ENCODE measurements around the gene MT1A. TPM values are rescaled to one million over a fixed set of nuclear protein-coding genes. Genes with fewer than 3 reads are reported as not detected.

Gene MT1A
- total RNA-seq, 2 donors from 2014 or later = 30.0 TPM; not detected in 1

- H3K9me3 ChIP-seq = no peaks in the 10 kb centered on the region
- no peak for DNase-seq (ENCODE audit: low spot score)
- no peaks in the 10 kb centered on the region for H3K36me3 ChIP-seq
- H3K4me3 ChIP-seq = no peak overlapping the region
- no peak overlapping the region for H3K27ac ChIP-seq
- TF ChIP-seq CTCF (IDR thresholded peaks at IDR 0.05) = no peak
- H3K4me1 ChIP-seq = peaks cover 0 to 10% of the 10 kb centered on the region in 2 donors
- no peaks in the 10 kb centered on the region for H3K27me3 ChIP-seq
Measured at GRCh38 chr16:56647641-56648431, 9.4 kb downstream of the MT1A start.

DNA sequence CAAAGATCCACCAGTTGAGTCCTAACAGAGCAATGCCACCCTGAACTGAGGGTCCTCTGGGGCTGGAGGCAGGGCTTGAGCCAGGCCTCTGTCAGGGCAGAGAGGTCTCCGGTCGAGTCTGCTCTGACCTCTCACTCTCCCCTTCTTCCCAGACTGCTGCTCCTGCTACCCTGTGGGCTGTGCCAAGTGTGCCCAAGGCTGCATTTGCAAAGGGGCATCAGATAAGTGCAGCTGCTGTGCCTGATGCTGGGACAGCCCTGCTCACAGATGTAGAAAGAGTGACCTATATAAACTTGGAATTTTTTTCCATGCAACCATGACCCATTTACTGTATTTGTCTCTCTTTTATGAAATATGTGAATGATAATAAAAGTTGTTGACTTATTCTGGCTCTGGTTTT is 10.8 kb downstream of the MT1A start:
- H3K36me3 ChIP-seq = no peaks in the 10 kb centered on the region
- DNase-seq (ENCODE audit: low spot score) = no peak
- no peak for TF ChIP-seq CTCF (IDR thresholded peaks at IDR 0.05)
- no peaks in the 10 kb centered on the region for H3K9me3 ChIP-seq
- no peaks in the 10 kb centered on the region for H3K27me3 ChIP-seq
- H3K4me3 ChIP-seq = no peak overlapping the region
- no peaks in the 10 kb centered on the region for H3K4me1 ChIP-seq
- H3K27ac ChIP-seq = no peak overlapping the region

DNA sequence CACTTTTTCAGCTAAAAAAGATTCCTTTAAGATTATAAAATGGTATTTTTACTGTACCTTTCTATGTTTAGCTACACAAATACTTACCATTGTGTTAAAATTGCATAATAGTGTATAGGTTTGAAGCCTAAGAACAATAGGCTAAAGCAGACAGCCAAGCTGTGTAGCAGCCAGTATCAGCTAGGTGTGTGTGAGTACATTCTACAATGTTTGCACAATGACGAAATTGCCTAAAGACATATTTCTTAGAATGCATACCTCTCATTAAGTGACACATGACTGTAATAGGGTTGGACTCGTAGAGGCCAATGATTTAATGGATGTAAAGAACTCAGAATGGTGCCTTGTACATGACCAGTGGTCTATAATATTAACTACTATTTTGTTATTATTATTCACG is 11.4 kb downstream of the MT1A start:
- TF ChIP-seq CTCF (IDR thresholded peaks at IDR 0.05) = no peak
- no peak overlapping the region for H3K4me3 ChIP-seq
- DNase-seq (ENCODE audit: low spot score) = no peak
- no peaks in the 10 kb centered on the region for H3K36me3 ChIP-seq
- H3K27me3 ChIP-seq = no peaks in the 10 kb centered on the region
- H3K27ac ChIP-seq = no peak overlapping the region
- H3K4me1 ChIP-seq = no peaks in the 10 kb centered on the region
- H3K9me3 ChIP-seq = no peaks in the 10 kb centered on the region

DNA sequence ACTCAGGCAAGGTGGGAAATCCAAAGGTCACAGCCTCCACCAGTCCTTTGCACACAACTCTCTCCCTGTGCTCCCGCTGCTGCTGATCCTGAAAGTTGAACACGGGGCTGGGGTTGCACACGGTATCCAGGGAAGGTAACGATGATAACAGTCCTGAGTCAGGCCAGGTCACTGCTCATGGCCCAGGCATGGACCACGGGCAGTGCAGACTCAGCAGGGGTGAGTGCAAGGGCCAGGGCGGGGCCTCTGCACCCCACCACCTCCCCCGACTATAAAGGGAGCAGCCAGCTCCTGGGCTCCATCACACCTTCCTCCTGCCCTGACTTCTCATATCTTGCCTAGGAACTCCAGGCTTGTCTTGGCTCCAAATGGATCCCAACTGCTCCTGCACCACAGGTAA is 13.1 kb downstream of the MT1A start, which contains the start of gene MT1B:
Gene MT1B (plus strand): TSS at position 301 of the 400 bp plus-strand sequence. CDS start 68 bp downstream, at position 369.
- no peak for TF ChIP-seq CTCF (IDR thresholded peaks at IDR 0.05)
- Histone ChIP-seq H3K27ac (no peak within 1 kb of the TSS), H3K9me3 (no peaks in the 10 kb centered on the region), H3K4me1 (no peaks in the 10 kb centered on the region), H3K36me3 (no peaks in the 10 kb centered on the region), H3K27me3 (no peaks in the 10 kb centered on the region), H3K4me3 (no peak within 1 kb of the TSS)
- no peak for DNase-seq (ENCODE audit: low spot score)

DNA sequence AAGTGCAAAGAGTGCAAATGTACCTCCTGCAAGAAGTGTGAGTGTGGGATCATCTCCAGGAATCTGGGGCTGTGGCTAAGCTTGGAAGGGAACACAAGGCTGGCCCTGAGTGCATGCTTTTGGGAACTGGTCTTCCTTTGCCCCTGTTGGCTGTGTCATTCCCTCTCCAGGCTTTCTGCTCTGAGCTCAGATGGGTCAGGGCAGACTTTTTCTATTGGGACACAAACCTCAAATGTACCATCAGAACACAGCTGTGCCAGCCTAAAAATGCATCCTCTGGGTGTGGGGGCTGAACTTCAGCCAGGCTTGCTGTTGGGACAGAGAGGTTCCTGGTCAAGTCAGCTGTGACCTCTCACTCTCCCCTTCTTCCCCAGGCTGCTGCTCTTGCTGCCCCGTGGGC is 14.1 kb downstream of the MT1A start:
- Histone ChIP-seq H3K4me3 (no peak overlapping the region), H3K27ac (no peak overlapping the region), H3K27me3 (no peaks in the 10 kb centered on the region), H3K36me3 (no peaks in the 10 kb centered on the region), H3K4me1 (peaks cover 0 to 5% of the 10 kb centered on the region in 2 donors), H3K9me3 (no peaks in the 10 kb centered on the region)
- no peak for DNase-seq (ENCODE audit: low spot score)
- no peak for TF ChIP-seq CTCF (IDR thresholded peaks at IDR 0.05)

GRCh38 chr16:56653218-56653617 is 14.8 kb downstream of the MT1A start:
- no peaks in the 10 kb centered on the region for H3K9me3 ChIP-seq
- DNase-seq (ENCODE audit: low spot score) = no peak
- H3K4me1 ChIP-seq = peaks cover 0 to 11% of the 10 kb centered on the region in 2 donors
- H3K27me3 ChIP-seq = no peaks in the 10 kb centered on the region
- H3K27ac ChIP-seq = no peak overlapping the region
- no peak overlapping the region for H3K4me3 ChIP-seq
- H3K36me3 ChIP-seq = no peaks in the 10 kb centered on the region
- TF ChIP-seq CTCF (IDR thresholded peaks at IDR 0.05) = no peak

All from right atrium auricular region (tissue), 2 donors.